ENCODE results near the gene HIP1.
"Not testable (repeated sequence)": the region's sequence is repeated elsewhere in the genome, so short reads cannot be mapped to it uniquely, and the experiment has no call there.

HIP1 gene

DNA sequence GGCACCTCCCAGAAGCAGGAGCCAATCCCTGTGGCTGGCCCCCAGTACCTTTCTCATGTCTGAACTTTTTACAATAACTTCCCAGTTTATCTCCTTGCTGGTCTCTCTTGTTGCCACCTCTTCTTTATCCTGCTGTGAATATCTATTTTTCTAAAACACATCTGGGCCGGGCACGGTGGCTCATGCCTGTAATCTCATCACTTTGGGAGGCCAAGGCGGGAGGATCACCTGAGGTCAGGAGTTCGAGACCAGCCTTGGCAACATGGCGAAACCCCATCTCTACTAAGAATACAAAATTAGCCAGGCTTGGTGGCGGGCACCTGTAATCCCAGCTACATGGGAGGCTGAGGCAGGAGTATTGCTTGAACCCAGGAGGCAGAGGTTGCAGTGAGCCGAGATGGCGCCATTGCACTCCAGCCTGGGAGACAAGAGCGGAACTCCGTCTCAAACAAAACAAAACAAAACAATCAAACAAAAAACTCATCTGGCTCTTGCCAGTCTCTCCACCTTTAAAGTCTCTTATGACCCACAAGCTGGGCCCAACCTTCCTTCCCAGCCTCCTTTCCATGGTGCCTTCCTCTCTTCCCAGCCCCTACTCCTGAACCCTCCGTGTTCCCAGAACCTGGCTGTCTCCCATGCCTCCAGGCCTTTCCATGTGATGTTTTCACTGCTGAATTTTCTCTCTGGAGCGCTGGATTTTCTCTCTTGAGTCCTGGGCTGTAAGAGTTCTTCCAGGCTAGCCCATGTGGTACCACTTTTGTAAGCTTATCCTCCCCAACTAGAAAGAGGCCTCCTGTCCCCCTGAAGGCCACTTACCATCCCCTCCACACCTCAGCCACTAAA is 51.3 kb downstream of the HIP1 start:
- no peaks in the 10 kb centered on the region for H3K4me1 Mint-ChIP-seq (ENCODE audit: low read depth)
- H3K36me3 Mint-ChIP-seq: no peaks in the 10 kb centered on the region
- no peak overlapping the region for H3K4me3 Mint-ChIP-seq
- no peaks in the 10 kb centered on the region for H3K9me3 Mint-ChIP-seq (ENCODE audit: low read depth)
- no peak overlapping the region for H3K27ac Mint-ChIP-seq
- peaks cover 7% of the 10 kb centered on the region for H3K27me3 Mint-ChIP-seq

DNA sequence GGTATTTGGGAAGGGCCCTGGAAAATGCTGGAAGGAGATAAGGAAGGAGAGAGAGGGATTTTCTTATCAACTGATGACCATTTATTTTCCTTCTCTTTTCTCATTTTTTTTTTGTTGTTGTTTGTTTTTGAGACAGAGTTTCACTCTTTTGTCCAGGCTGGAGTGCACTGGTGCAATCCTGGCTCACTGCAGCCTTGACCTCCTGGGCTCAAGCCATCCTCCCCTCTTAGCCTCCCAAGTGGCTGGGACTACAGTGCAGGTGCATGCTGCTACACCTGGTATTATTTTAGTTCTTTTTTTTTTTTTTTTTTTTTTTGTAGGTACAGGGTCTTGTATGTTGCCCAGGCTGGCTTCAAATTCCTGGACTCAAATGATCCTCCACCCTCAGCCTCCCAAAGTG is 52.2 kb downstream of the HIP1 start:
- Mint-ChIP-seq H3K9me3 (ENCODE audit: low read depth) (no peaks in the 10 kb centered on the region), H3K36me3 (no peaks in the 10 kb centered on the region), H3K27ac (no peak overlapping the region), H3K4me1 (ENCODE audit: low read depth) (no peaks in the 10 kb centered on the region), H3K4me3 (no peak overlapping the region), H3K27me3 (peaks cover 7% of the 10 kb centered on the region)

DNA sequence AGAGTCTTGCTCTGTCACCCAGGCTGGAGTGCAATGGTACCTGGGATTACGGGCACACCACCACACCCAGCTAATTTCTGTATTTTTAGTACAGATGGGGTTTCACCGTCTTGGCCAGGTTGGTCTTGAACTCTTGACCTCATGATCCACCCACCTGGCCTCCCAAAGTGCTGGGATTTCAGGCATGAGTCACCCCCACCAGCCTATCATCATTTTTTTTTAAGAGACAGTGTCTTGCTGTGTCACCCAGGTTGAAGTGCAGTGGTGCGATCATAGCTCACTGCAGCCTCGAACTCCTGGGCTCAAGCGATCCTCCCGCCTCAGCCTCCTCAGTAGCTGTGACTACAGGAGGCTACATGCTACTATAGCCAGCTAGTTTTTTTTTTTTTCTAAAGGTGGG is 56.7 kb downstream of the HIP1 start:
- H3K36me3 Mint-ChIP-seq; H3K27ac Mint-ChIP-seq; H3K9me3 Mint-ChIP-seq (ENCODE audit: low read depth); H3K27me3 Mint-ChIP-seq; H3K4me3 Mint-ChIP-seq; H3K4me1 Mint-ChIP-seq (ENCODE audit: low read depth): not testable (repeated sequence)

DNA sequence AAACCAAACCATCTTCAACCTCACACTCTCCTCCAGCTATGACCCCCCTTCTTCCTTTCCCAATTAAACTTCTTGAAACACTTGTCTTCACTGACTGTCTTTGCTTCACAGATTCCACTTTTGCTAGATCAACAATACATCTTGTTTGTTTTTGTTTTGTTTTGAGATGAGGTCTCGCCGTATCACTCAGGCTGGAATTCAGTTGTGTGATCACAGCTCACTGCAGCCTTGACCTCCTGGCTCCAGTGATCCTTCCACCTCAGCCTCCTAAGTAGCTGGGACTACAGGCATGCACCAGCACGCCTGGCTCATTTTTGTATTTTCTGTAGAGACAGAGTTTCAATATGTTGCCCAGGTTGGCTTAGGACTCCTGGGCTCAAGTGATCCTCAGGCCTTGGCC is 59.7 kb downstream of the HIP1 start:
- Mint-ChIP-seq H3K9me3 (ENCODE audit: low read depth) (peaks cover 3% of the 10 kb centered on the region), H3K27me3 (no peaks in the 10 kb centered on the region), H3K4me3 (no peak overlapping the region), H3K27ac (no peak overlapping the region), H3K4me1 (ENCODE audit: low read depth) (no peaks in the 10 kb centered on the region), H3K36me3 (peaks cover 3% of the 10 kb centered on the region)

DNA sequence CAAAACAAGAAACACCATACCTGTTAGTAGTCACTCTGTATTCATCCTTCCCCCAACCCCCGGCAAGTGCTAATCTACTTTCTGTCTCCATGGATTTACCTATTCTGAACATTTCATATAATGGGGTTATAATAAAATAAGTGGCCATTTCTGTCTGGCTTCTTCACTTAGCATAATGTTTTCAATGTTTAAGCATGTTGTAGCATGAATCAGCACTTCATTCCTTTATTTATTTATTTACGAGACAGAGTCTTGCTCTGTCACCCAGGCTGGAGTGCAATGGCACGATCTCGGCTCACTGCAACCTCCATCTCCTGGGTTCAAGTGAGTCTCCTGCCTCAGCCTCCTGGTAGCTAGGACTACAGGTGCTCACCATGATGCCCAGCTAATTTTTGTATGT is 69.2 kb downstream of the HIP1 start:
- Mint-ChIP-seq H3K36me3 (no peaks in the 10 kb centered on the region), H3K9me3 (ENCODE audit: low read depth) (no peaks in the 10 kb centered on the region), H3K4me3 (no peak overlapping the region), H3K27me3 (no peaks in the 10 kb centered on the region), H3K27ac (no peak overlapping the region), H3K4me1 (ENCODE audit: low read depth) (no peaks in the 10 kb centered on the region)

DNA sequence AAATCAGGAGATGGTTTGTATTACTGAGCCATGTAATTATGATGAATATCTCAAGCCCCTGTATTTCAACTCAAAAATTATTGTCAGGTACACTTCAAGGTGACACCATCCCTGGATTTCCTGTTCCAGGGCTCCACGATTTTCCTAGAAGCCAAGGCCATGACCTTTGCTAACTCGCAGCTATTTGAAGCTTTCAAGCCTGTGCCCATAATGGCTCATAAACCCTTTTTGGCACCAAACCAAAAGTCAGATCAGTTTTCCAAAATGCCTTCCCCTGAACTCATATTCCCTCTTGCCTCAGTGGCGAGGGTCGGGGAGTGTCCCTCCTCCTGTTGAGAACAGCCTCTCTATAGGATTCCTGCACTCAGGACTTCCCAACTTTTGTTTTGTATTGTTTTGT is 70.8 kb downstream of the HIP1 start:
- H3K9me3 Mint-ChIP-seq (ENCODE audit: low read depth): no peaks in the 10 kb centered on the region
- H3K4me3 Mint-ChIP-seq: no peak overlapping the region
- no peaks in the 10 kb centered on the region for H3K27me3 Mint-ChIP-seq
- no peaks in the 10 kb centered on the region for H3K36me3 Mint-ChIP-seq
- no peaks in the 10 kb centered on the region for H3K4me1 Mint-ChIP-seq (ENCODE audit: low read depth)
- no peak overlapping the region for H3K27ac Mint-ChIP-seq

DNA sequence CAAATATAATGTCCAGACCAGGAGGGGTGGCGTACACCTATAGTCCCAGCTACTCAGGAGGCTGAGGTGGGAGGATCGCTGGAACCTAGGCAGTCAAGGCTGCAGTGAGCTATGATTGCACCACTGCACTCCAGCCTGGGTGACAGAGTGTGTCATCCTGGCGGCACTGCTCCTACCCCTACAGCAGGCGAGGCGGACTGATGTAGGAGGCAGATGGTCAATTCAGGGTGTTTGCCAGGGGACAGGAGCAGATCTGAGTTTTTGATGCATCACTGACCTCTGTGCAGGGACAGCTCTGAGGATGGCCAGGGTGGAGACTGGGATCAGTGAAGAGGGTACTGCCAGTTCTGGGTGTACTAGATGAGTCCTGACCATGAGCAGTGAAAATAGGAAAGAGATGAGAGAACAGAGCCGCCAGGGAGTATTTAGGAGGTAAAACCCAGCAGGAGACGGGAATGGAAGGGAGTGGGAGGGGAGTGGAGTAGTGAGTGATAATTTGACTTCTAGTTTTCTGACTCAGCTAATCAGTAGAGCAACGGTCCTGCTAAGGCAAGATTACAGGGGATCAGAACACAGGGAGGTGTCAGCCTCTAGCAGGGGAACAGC is 75.3 kb downstream of the HIP1 start:
- Mint-ChIP-seq H3K4me3 (no peak overlapping the region), H3K27me3 (no peaks in the 10 kb centered on the region), H3K9me3 (ENCODE audit: low read depth) (no peaks in the 10 kb centered on the region), H3K36me3 (no peaks in the 10 kb centered on the region), H3K4me1 (ENCODE audit: low read depth) (no peaks in the 10 kb centered on the region), H3K27ac (no peak overlapping the region)

DNA sequence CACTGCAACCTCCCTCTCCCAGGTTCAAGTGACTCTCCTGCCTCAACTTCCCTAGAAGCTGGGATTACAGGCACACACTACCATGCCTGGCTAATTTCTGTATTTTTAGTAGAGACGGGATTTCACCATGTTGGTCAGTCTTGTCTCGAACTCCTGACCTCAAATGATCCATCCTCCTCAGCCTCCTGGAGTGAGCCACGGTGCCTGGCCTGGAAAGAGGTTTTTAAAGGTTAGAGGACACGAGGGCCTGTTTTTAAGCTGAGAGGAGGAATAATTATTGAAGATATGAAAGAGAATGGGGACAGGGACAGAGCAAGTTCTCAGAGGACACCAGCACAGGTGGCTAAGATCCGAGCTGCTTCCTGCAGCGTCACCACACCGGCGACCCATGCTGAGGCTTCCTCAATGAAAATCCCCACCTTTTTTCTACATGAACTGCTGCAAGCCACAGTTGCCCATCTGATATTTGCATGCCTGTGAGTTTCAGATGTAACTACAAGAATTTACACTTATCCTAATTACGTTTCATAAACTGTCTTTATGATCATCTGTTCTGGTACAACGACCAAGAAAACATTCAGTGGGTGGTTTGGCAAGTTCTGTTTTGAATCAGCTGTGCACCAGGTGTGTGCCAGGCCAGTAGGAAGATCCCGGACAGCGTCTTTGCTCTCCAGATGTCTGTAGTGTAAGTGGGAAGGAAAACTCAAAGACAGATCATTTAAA is 76.0 kb downstream of the HIP1 start:
- Mint-ChIP-seq H3K9me3 (ENCODE audit: low read depth) (no peaks in the 10 kb centered on the region), H3K4me1 (ENCODE audit: low read depth) (no peaks in the 10 kb centered on the region), H3K27ac (no peak overlapping the region), H3K36me3 (no peaks in the 10 kb centered on the region), H3K4me3 (no peak overlapping the region), H3K27me3 (no peaks in the 10 kb centered on the region)

DNA sequence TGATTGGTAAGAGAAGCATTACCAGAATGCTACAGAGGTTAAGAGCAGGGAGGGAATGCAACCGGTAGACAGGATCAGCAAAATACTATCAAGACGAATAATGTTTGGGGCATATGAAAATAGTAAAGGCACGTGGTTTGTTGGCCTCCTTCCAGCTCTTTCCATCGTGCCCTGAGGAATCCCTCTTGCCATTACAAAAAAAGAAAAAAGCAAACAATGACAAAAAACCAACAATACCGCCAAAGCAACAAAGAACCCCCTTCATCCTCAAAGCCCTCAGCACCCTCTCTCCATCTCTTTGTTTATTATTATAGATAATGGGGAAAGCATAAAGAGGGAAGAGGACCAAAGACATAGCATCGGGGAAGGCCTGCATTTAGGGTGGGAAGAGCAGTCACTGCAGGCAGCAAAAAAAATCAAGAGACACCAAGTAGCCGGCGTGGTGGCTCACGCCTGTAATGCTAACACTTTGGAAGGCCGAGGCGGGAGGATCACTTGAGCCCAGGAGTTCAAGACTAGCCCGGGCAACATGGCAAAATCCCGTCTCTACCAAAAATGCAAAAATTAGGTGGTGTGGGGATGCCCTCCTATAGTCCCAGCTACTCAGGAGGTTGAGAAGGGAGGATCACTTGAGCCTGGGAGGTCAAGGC is 78.0 kb downstream of the HIP1 start:
- no peak overlapping the region for H3K4me3 Mint-ChIP-seq
- H3K27me3 Mint-ChIP-seq: no peaks in the 10 kb centered on the region
- no peaks in the 10 kb centered on the region for H3K36me3 Mint-ChIP-seq
- H3K27ac Mint-ChIP-seq: no peak overlapping the region
- no peaks in the 10 kb centered on the region for H3K9me3 Mint-ChIP-seq (ENCODE audit: low read depth)
- no peaks in the 10 kb centered on the region for H3K4me1 Mint-ChIP-seq (ENCODE audit: low read depth)

DNA sequence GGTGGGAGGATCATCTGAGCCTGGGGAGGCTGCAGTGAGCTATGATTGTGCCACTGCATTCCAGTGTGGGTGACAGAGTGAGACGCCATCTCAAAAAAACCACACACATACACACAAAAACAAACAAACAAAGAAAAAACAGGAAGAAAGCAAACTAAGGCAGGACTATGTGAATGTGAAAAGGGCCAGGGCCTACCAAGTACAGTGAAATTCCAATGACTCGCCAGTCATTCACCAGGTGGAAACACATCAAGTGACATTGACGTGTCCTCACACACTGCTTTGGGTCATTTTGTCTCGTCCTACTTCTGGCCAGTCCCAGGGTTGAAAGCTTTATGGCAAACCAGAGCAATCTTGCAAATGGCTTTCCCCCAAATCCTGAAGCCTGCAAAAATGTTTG is 79.9 kb downstream of the HIP1 start:
- Mint-ChIP-seq H3K27ac (no peak overlapping the region), H3K9me3 (ENCODE audit: low read depth) (no peaks in the 10 kb centered on the region)

DNA sequence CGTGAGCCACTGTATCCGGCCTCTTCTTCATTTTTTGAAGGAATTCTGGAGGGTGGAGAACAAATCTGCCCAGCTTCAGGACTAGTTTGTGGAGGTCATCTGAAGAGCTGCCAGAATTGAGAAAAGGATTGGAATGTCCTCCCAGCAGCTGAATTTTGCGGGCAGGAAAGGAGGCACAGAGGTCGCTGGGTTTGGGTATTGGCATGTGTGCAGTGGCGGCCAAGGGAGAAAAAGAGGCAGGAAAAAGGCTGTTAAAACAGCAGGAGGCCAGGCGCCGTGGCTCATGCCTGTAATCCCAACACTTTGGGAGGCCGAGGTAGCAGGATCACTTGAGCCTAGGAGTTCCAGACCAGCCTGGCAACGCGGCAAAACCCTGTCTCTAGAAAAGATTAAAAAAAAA is 80.4 kb downstream of the HIP1 start:
- Mint-ChIP-seq H3K9me3 (ENCODE audit: low read depth) (no peaks in the 10 kb centered on the region), H3K27ac (no peak overlapping the region), H3K4me1 (ENCODE audit: low read depth) (no peaks in the 10 kb centered on the region), H3K27me3 (no peaks in the 10 kb centered on the region), H3K4me3 (no peak overlapping the region), H3K36me3 (no peaks in the 10 kb centered on the region)

More for the DNA sequence above, 79.9 kb downstream of the HIP1 start:
- Mint-ChIP-seq H3K27me3 (no peaks in the 10 kb centered on the region), H3K4me3 (no peak overlapping the region), H3K36me3 (no peaks in the 10 kb centered on the region), H3K4me1 (ENCODE audit: low read depth) (no peaks in the 10 kb centered on the region)

DNA sequence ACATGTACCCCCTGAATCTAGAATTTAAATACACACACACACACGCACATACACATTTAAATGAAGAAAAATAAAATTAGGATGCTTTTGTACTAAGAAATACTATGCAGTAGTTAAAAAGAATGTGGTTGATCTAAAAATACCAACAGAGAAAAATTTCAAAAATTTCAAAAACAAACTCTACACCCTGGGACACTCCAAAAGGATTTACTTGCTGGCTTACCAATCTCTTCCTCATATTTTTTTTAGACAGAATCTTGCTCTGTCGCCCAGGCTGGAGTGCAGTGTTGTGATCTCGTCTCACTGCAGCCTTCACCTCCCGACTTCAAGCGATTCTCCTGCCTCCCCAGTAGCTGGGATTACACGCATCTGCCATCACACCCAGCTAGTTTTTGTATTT is 80.9 kb downstream of the HIP1 start:
- no peak overlapping the region for H3K27ac Mint-ChIP-seq
- no peak overlapping the region for H3K4me3 Mint-ChIP-seq
- no peaks in the 10 kb centered on the region for H3K9me3 Mint-ChIP-seq (ENCODE audit: low read depth)
- no peaks in the 10 kb centered on the region for H3K4me1 Mint-ChIP-seq (ENCODE audit: low read depth)
- no peaks in the 10 kb centered on the region for H3K36me3 Mint-ChIP-seq
- no peaks in the 10 kb centered on the region for H3K27me3 Mint-ChIP-seq

DNA sequence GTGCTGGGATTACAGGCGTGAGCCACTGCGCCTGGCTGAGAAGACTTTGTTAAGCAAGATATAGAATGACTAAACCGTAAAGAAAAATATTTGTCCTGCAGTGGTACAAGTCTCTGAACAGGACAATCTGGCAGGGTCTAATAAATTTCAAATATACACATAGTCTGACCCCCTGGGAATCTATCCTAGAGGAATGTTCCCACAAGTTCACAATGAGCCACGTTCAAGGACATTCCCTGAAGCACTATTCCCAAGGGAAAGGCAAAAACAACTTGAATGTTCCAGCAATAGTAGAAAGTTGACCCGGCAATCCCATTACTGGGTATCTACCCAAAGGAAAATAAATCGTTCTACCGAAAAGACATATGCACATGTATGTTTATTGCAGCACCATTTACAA is 82.0 kb downstream of the HIP1 start:
- H3K4me3 Mint-ChIP-seq: no peak overlapping the region

DNA sequence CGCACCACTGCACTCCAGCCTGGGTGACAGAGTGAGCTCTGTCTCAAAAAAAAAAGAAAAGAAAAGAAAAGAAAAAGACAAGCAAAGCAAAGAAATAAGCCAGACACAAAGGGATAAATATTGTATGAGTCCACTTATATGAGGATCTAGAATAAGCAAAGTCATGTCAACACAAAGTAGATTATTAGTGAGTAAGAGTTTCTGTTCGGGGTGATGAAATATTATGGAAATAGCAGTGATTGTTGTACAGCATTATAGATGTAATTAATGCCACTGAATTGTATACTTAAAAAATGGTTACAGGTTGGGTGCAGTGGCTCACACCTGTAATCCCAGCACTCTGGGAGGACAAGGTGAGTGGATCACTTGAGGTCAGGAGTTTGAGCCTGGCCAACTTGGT is 83.2 kb downstream of the HIP1 start:
- H3K9me3 Mint-ChIP-seq (ENCODE audit: low read depth): no peaks in the 10 kb centered on the region
- no peak overlapping the region for H3K4me3 Mint-ChIP-seq
- H3K4me1 Mint-ChIP-seq (ENCODE audit: low read depth): no peaks in the 10 kb centered on the region
- no peak overlapping the region for H3K27ac Mint-ChIP-seq
- no peaks in the 10 kb centered on the region for H3K27me3 Mint-ChIP-seq
- H3K36me3 Mint-ChIP-seq: no peaks in the 10 kb centered on the region

More for the DNA sequence above, 82.0 kb downstream of the HIP1 start:
- H3K36me3 Mint-ChIP-seq: no peaks in the 10 kb centered on the region
- no peaks in the 10 kb centered on the region for H3K4me1 Mint-ChIP-seq (ENCODE audit: low read depth)
- no peaks in the 10 kb centered on the region for H3K27me3 Mint-ChIP-seq
- no peak overlapping the region for H3K27ac Mint-ChIP-seq
- H3K9me3 Mint-ChIP-seq (ENCODE audit: low read depth): no peaks in the 10 kb centered on the region

DNA sequence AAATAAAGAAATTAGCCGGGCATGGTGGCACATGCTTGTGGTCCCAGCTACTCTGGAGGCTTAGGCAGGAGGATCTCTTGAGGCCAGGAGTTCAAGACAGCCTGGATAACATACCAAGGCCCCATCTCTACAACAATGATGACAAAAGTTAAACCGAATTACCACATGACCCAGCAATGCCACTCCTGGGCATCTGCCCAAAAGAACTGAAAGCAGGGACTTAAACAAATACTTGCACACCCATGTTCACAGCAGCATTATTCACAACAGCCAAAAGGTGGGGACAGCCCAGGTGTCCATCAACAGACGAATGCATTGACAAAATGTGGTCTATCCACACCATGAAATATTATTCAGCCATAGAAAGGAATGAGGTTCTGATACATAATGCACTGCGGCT is 83.9 kb downstream of the HIP1 start:
- Mint-ChIP-seq H3K4me1 (ENCODE audit: low read depth) (no peaks in the 10 kb centered on the region), H3K9me3 (ENCODE audit: low read depth) (no peaks in the 10 kb centered on the region), H3K27me3 (no peaks in the 10 kb centered on the region), H3K36me3 (no peaks in the 10 kb centered on the region), H3K27ac (no peak overlapping the region), H3K4me3 (no peak overlapping the region)

Data from activated naive CD8-positive, alpha-beta T cell (primary cell).